Colonic mucosa (tissue), 4 donors: ENCODE data around the gene COL24A1. TPM values are rescaled to one million over a fixed set of nuclear protein-coding genes. Genes with fewer than 3 reads are reported as not detected.
A peak's percentile ranks its signal among the peaks of the same experiment; 100 is the strongest.

ENCODE experiments used
- DNase-seq: peaks from one replicate; pipeline ENCODE4 v3.0.0-alpha.2; 2020
- H3K27ac ChIP-seq: fragments of 200-600 bp; one replicate; pipeline ENCODE4 v1.8.0; 2021
- H3K27me3 ChIP-seq: fragments of 200-600 bp; one replicate; pipeline ENCODE4 v1.8.0; 2021
- H3K36me3 ChIP-seq: fragments of 200-600 bp; one replicate; pipeline ENCODE4 v1.8.0; 2021
- H3K4me1 ChIP-seq: fragments of 200-600 bp; one replicate; pipeline ENCODE4 v1.8.0; 2021; ENCODE audit warnings: mild to moderate bottlenecking
- H3K4me3 ChIP-seq: fragments of 200-600 bp; one replicate; pipeline ENCODE4 v1.8.0; 2021
- H3K9ac ChIP-seq, 2 donors: one replicate each; pipeline ENCODE4 v1.7.0; 2013; ENCODE audit warnings: control low read depth in 2 of 2, low read depth in 2 of 2, low read length in 2 of 2
- H3K9me3 ChIP-seq: fragments of 200-600 bp; one replicate; pipeline ENCODE4 v1.8.0; 2021
- intact Hi-C: fragments of 100-400 bp; cut with DNase I; formaldehyde crosslinking; loops from one replicate; pipeline ENCODE4 v1.14.1; 2022
- total RNA-seq, 2 donors: library from RNA; stranded (reverse); fragmentation: NEBNext Ultra II Directional in 1 of 2; extraction: Animal tissue kit (Norgen Biotek cat#: 25700) in 1 of 2; gene quantifications; one replicate each; pipeline ENCODE4 v1.2.1, GENCODE V29; 2021
- TF ChIP-seq, protein P1 (sequence below): fragments of 200-600 bp; IDR thresholded peaks from one replicate; pipeline ENCODE4 v1.8.0; 2022; ENCODE audit warnings: antibody characterized with exemption, mild to moderate bottlenecking
- donor health status: healthy.
- donor health status: DM: no; HTN: no; CAD: no.
- donor health status: DM: no; HTN: no; CAD: no.

The COL24A1 gene
- under 1 TPM; 0.02 to 0.40 TPM for total RNA-seq

DNA sequence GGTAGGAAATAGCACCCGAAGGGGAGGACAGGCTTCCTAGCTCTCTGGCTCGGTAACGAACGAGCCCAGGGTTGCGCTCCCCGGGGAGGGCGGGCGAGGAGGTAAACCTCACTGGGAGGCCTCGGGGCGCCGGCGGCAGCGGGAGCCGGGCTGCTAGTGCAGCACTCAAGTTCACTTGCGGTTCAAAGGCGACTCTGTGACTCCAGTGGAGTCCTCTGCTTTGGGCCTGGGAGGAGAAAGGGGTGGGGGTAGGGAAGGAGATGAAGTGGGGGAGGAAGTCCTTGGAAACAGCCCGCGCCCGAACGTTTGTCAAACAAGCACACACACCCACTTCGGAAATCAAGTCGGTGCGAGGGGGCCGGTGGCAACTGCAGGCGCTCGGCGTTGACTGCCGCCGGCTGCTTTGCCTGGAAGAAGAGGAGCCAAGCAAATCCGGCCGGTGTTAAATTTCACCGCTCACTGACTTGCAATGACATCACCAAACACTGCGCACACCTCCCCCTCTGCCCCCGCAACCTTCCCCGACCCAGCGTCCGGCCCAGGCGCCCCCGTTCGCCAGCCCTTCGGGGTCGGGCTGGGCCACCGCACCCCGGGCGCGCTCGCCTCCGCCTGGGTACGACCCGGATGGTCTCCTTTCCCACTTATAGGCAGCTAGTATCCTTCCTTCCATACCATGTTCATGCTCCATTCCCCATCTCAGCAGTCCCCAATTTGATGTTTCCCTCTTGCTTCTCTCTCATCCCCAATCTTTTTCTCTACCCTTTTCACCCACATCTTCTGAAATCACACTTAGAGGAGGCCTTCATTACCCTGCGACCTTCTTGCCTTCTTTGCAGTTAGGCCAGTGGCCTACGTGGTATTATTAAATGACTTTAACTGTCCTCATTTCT, at the start of gene COL24A1:
Gene COL24A1 (minus strand): TSS at position 207 of the 890 bp plus-strand sequence. CDS start 376 bp downstream, outside the sequence.
- TF ChIP-seq, protein P1, sequence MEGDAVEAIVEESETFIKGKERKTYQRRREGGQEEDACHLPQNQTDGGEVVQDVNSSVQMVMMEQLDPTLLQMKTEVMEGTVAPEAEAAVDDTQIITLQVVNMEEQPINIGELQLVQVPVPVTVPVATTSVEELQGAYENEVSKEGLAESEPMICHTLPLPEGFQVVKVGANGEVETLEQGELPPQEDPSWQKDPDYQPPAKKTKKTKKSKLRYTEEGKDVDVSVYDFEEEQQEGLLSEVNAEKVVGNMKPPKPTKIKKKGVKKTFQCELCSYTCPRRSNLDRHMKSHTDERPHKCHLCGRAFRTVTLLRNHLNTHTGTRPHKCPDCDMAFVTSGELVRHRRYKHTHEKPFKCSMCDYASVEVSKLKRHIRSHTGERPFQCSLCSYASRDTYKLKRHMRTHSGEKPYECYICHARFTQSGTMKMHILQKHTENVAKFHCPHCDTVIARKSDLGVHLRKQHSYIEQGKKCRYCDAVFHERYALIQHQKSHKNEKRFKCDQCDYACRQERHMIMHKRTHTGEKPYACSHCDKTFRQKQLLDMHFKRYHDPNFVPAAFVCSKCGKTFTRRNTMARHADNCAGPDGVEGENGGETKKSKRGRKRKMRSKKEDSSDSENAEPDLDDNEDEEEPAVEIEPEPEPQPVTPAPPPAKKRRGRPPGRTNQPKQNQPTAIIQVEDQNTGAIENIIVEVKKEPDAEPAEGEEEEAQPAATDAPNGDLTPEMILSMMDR: no peak
- Histone ChIP-seq H3K36me3 (no peaks in the 10 kb centered on the region), H3K4me1 (no peaks in the 10 kb centered on the region), H3K27ac (no peak within 1 kb of the TSS), H3K9ac (no peak within 1 kb of the TSS), H3K9me3 (no peaks in the 10 kb centered on the region), H3K27me3 (peaks cover 25% of the 10 kb centered on the region), H3K4me3 (peak within 1 kb of the TSS; percentile 24)
- intact Hi-C loops: no loop called here
- no peak for DNase-seq

DNA sequence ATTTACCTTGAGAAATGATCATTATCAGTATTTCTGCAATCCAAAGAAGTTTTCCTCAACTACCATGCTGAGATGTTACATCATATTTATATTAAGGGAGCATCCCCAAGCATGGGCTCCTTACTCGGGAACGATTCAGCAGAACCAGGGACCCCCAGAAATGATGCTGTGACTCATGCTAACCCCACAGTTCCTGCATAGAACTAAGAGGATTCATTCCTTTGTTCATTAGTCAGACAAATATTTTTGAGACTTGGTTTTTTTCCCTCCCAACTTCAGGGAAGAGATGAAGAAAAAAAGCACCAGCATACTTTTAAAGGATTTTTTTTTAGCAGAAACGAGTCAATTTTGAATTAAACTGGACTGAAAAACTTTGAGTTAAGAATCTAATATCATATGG, 49.2 kb upstream of the COL24A1 start:
- no peak for DNase-seq
- Histone ChIP-seq H3K4me3 (no peak overlapping the region), H3K36me3 (no peaks in the 10 kb centered on the region), H3K27ac (no peak overlapping the region), H3K27me3 (no peaks in the 10 kb centered on the region), H3K9ac (no peak overlapping the region), H3K9me3 (no peaks in the 10 kb centered on the region), H3K4me1 (no peaks in the 10 kb centered on the region)
- intact Hi-C loops: no loop called here
- TF ChIP-seq, protein P1: no peak

DNA sequence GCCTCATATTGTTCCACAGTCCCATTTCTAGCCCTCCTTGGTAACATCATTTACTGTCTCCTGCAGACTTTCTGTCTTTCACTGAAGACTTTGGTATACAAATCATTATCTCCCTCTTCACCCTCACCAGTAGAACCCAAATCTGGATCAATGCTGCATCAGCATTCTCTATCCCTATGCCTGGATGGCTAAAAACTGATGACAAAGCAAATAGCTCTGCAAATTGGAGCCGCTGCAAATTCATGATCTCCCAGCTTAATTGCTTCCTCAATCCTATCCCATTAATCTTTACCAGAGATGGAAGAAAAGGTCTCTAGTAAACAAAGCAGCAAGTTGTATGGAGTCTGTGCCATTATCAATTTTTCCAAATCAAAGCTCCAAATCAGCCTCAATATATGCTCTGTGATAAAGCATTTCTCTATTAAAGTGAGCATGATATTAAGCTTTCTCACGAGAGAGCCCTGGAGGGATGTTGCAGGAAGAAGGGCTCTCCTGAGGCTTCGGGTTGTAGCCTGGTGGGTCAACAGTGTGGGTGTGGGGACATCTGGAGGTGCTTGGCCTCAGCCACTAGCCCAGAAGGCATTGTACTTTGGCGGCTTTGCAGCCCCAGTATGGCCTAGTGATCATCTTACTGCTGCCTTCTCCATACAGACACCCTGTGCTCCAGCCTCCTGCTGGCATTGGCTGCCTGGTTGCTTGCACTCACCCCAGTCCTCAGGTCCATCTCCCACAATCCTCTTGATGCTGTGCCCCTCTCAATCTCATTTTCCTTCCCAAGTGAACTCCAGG, 46.2 kb upstream of the COL24A1 start:
- no peak for DNase-seq
- Histone ChIP-seq H3K27me3 (no peaks in the 10 kb centered on the region), H3K9ac (no peak overlapping the region), H3K4me3 (no peak overlapping the region), H3K27ac (no peak overlapping the region), H3K4me1 (no peaks in the 10 kb centered on the region), H3K9me3 (no peaks in the 10 kb centered on the region), H3K36me3 (no peaks in the 10 kb centered on the region)
- intact Hi-C loops: no loop called here
- TF ChIP-seq, protein P1: no peak

DNA sequence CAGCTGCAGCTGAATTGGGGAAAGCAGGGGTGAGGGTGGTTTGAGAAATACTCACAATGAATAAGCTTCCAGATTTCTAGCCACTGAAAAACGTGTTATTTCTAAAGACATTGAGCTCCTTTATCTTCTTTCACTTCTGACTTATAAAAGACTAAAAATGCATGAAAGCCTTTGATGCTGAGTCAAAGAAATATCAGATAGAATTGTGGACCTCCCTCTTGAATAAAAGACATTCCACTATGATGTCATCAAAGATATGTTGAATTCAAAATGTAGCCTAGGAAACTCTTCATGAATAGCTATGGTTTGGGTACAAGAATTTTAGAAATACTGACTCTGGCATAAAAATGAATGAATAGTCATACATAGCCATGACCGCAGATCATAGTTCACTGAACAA, 44.7 kb upstream of the COL24A1 start:
- no peaks in the 10 kb centered on the region for H3K27me3 ChIP-seq
- no peaks in the 10 kb centered on the region for H3K9me3 ChIP-seq
- TF ChIP-seq, protein P1: no peak
- DNase-seq: no peak
- no peak overlapping the region for H3K9ac ChIP-seq
- H3K36me3 ChIP-seq: no peaks in the 10 kb centered on the region
- no peaks in the 10 kb centered on the region for H3K4me1 ChIP-seq
- intact Hi-C loops: no loop called here
- no peak overlapping the region for H3K27ac ChIP-seq
- H3K4me3 ChIP-seq: no peak overlapping the region

DNA sequence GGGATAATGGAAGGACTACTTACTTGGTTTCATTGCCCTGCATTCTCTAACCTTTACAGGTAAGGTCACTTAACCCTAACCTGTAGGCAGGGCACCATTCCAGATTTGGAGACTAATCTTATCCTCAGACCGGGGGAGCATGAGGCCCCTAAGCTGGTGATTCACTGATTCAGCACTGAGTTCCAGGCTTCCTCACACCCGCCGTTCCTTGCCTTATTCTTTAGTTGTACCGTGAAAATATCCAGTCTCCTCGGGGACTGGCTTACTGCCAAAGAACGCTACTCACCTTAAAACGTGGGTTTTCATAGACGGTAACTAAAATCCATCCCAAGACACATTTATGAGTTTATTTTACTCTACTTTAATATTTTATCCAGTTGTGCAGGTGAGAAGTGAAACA, 44.3 kb upstream of the COL24A1 start:
- no peaks in the 10 kb centered on the region for H3K9me3 ChIP-seq
- no peak for DNase-seq
- no peaks in the 10 kb centered on the region for H3K4me1 ChIP-seq
- H3K27me3 ChIP-seq: no peaks in the 10 kb centered on the region
- TF ChIP-seq, protein P1: no peak
- no peak overlapping the region for H3K27ac ChIP-seq
- H3K9ac ChIP-seq: no peak overlapping the region
- intact Hi-C loops: no loop called here
- no peak overlapping the region for H3K4me3 ChIP-seq
- H3K36me3 ChIP-seq: no peaks in the 10 kb centered on the region
